HepG2 (cell line): ENCODE data around the gene CYB5R3. TPM values are rescaled to one million over a fixed set of nuclear protein-coding genes. Genes with fewer than 3 reads are reported as not detected.

Experiments
- ATAC-seq: fragments of 200-7000 bp; cut with Tn5 transposase; 3 replicates; pipeline ENCODE4 v1.9.1; 2020; ENCODE audit warnings: mild to moderate bottlenecking, moderate library complexity
- BruUV-seq: library from RNA; stranded (reverse); fragments of 400-500 nt; replicated peaks from 2 replicates; lab custom pipeline; 2021; lab: Mats Ljungman, UMichigan
- CTCF ChIA-PET: fragments of 300-600 bp; formaldehyde crosslinking; extraction: SDS; loops from one replicate; lab custom pipeline; 2021; ENCODE audit warnings: low total read pairs, inconsistent platforms, low intra/inter-chr PET ratio; lab: Yijun Ruan, JAX
- POLR2A ChIA-PET: fragments of 350-600 bp; sonication (Branson Sonifier 250); formaldehyde crosslinking; loops from one replicate; lab custom pipeline; 2020; ENCODE audit warnings: antibody characterized with exemption, inconsistent platforms; lab: Yijun Ruan, JAX
- DNase-seq: peaks from one replicate; pipeline ENCODE4 v3.0.0-alpha.2; 2015; ENCODE audit warnings: low spot score
- FAIRE-seq: peaks from 3 replicates; lab custom pipeline; 2011; peaks lifted over from hg19 to GRCh38; lab: Jason Lieb, UNC
- H2AFZ ChIP-seq: one replicate; pipeline ENCODE4 v1.6.1; 2011; ENCODE audit warnings: low read length, inconsistent platforms
- H3K27ac ChIP-seq: fragments of 300-600 bp; 3 replicates; pipeline ENCODE4 v1.8.0; 2011; ENCODE audit warnings: mixed run types, mild to moderate bottlenecking, mixed read lengths, low read length, inconsistent platforms; ENCODE audit not compliant: insufficient read depth; ENCODE audit errors: extremely low read length
- H3K27me3 ChIP-seq, 2 experiments: fragments of 200-600 bp in 1 of 2; 2 replicates in 1 of 2; 3 replicates in 1 of 2; pipeline versions ENCODE4 v1.6.0 to v1.8.0; 2011; ENCODE audit warnings: low read length in 2 of 2, mild to moderate bottlenecking in 2 of 2, moderate library complexity in 2 of 2, inconsistent platforms in 1 of 2; ENCODE audit not compliant: insufficient read depth in 2 of 2, control insufficient read depth in 1 of 2
- H3K36me3 ChIP-seq, 2 experiments: fragments of 200-600 bp in 1 of 2; replicated peaks in 1 of 2; 2 replicates in 1 of 2; 3 replicates in 1 of 2; pipeline versions ENCODE4 v1.5.1 to v1.8.0; 2011; ENCODE audit warnings: low read length in 2 of 2, inconsistent platforms in 1 of 2; ENCODE audit not compliant: insufficient read depth in 2 of 2, control insufficient read depth in 1 of 2
- H3K4me1 ChIP-seq: 2 replicates; pipeline ENCODE4 v1.5.1; 2012; ENCODE audit warnings: low read length, inconsistent platforms; ENCODE audit not compliant: insufficient read depth
- H3K4me2 ChIP-seq: 2 replicates; pipeline ENCODE4 v1.6.0; 2011; ENCODE audit warnings: low read depth, low read length, inconsistent platforms
- H3K4me3 ChIP-seq, 3 experiments: fragments of 200-600 bp in 1 of 3; sonication (generic), shearing (Covaris generic) in 1 of 3; replicated peaks in 1 of 3; 2 replicates each; pipeline ENCODE4 v1.5.1; 2011 to 2016; ENCODE audit warnings: low read length in 3 of 3, inconsistent platforms in 2 of 3, low read depth in 2 of 3, mild to moderate bottlenecking in 2 of 3, control low read depth in 1 of 3, mixed read lengths in 1 of 3; ENCODE audit not compliant: insufficient read depth in 1 of 3
- H3K79me2 ChIP-seq: one replicate; pipeline ENCODE4 v1.6.1; 2011; ENCODE audit warnings: low read length, inconsistent platforms; ENCODE audit not compliant: insufficient read depth
- H3K9ac ChIP-seq: 2 replicates; pipeline ENCODE4 v1.6.0; 2011; ENCODE audit warnings: mild to moderate bottlenecking, low read depth, low read length, inconsistent platforms; ENCODE audit not compliant: insufficient read depth
- H3K9me3 ChIP-seq: 2 replicates; pipeline ENCODE4 v1.5.1; 2012; ENCODE audit warnings: mild to moderate bottlenecking, low read length
- H4K20me1 ChIP-seq: 2 replicates; pipeline ENCODE4 v1.6.0; 2011; ENCODE audit warnings: inconsistent platforms, mild to moderate bottlenecking, low read length, moderate library complexity; ENCODE audit not compliant: insufficient read depth
- ARID3A ChIP-seq: IDR thresholded peaks from 2 replicates; pipeline ENCODE4 v1.6.1; 2012; ENCODE audit warnings: low read depth, low read length, improper control_type of control experiment
- HNF4A ChIP-seq: sonication (generic); formaldehyde crosslinking; IDR thresholded peaks from 2 replicates; pipeline ENCODE4 v1.4.0; 2020; ENCODE audit warnings: missing genetic modification reagents
- KLF6 ChIP-seq: IDR thresholded peaks from 2 replicates; pipeline ENCODE4 v1.8.0; 2016; ENCODE audit warnings: missing biosample characterization, missing genetic modification reagents
- NFE2L2 ChIP-seq: fragments of 150-350 bp; IDR thresholded peaks from 2 replicates; pipeline ENCODE4 v1.6.1; 2014; ENCODE audit warnings: low read length
- NFKBIZ ChIP-seq: IDR thresholded peaks from 2 replicates; pipeline ENCODE4 v1.6.1; 2018; ENCODE audit warnings: missing genetic modification reagents, missing compliant biosample characterization
- NKX3-1 ChIP-seq: sonication (generic); formaldehyde crosslinking; IDR thresholded peaks from 2 replicates; pipeline ENCODE4 v1.5.0; 2020; ENCODE audit warnings: missing genetic modification reagents
- NR2F6 ChIP-seq, 2 experiments: IDR thresholded peaks; 2 replicates each; pipeline ENCODE4 v1.6.1; 2016; ENCODE audit warnings: antibody characterized with exemption in 1 of 2, mild to moderate bottlenecking in 1 of 2
- PHF5A ChIP-seq: IDR thresholded peaks from one replicate; pipeline ENCODE4 v1.6.1; 2018; ENCODE audit warnings: low read depth, missing genetic modification reagents; ENCODE audit not compliant: unreplicated experiment
- PRPF4 ChIP-seq: fragments of 200-400 bp; formaldehyde crosslinking; IDR thresholded peaks from 2 replicates; pipeline ENCODE4 v1.6.1; 2016; ENCODE audit warnings: low read length, low read depth; ENCODE audit not compliant: poor library complexity, severe bottlenecking
- RFXANK ChIP-seq: IDR thresholded peaks from 2 replicates; pipeline ENCODE4 v1.6.1; 2016
- SRSF1 ChIP-seq: fragments of 200-400 bp; formaldehyde crosslinking; optimal IDR thresholded peaks from 2 replicates; pipeline ENCODE3; 2017; ENCODE audit warnings: mild to moderate bottlenecking, low read depth, low read length, moderate library complexity
- ZNF556 ChIP-seq: sonication (generic); formaldehyde crosslinking; IDR thresholded peaks from 2 replicates; pipeline ENCODE4 v1.4.0; 2020; ENCODE audit warnings: mild to moderate bottlenecking, missing genetic modification reagents, borderline replicate concordance
- WGBS: methylation state at CpG from one replicate; pipeline ENCODE4 v1.1.6; 2017; ENCODE audit warnings: low lambda C conversion rate; 5-methylcytosine and 5-hydroxymethylcytosine counted together
- in situ Hi-C: cut with HindIII; loops from 2 replicates; pipeline ENCODE4 v1.10.0; 2017; ENCODE audit warnings: low pct_unique_long_range_greater_than_20kb; ENCODE audit not compliant: extremely low pct_ligation_motif_present
- intact Hi-C: fragments of 100-400 bp; cut with micrococcal nuclease; formaldehyde crosslinking; loops from one replicate; pipeline ENCODE4 v1.10.0; 2022; ENCODE audit not compliant: unreplicated experiment
- polyA plus RNA-seq, 8 experiments: library from polyadenylated mRNA; depleted of rRNA in 3 of 8; stranded (reverse) in 7 of 8; unstranded in 1 of 8; fragments of >200 nt; fragmentation: Illumina TruSeq in 4 of 8; extraction: Trizol in 4 of 8; gene quantifications; 2 replicates each; pipeline versions ENCODE4 v1.2.1 to v1.2.3, GENCODE V29; 2011 to 2016; ENCODE audit warnings: low read depth in 4 of 8, missing spikeins in 1 of 8, mixed read lengths in 1 of 8; ENCODE audit not compliant: insufficient read depth in 1 of 8
- total RNA-seq, 5 experiments: library from RNA; depleted of rRNA; stranded (reverse); fragments of >200 nt; fragmentation: Illumina TruSeq; extraction: Trizol; gene quantifications; 2 replicates each; pipeline ENCODE4 v1.2.3, GENCODE V29; 2016; ENCODE audit warnings: low read depth in 1 of 5
- TF ChIP-seq, protein P1 (sequence below): sonication (generic); formaldehyde crosslinking; IDR thresholded peaks from 2 replicates; pipeline ENCODE4 v1.5.0; 2020; ENCODE audit warnings: mild to moderate bottlenecking, missing genetic modification reagents
- TF ChIP-seq, protein P2 (sequence below), 2 experiments: sonication (generic) in 1 of 2; formaldehyde crosslinking in 1 of 2; IDR thresholded peaks; 2 replicates each; pipeline versions ENCODE4 v1.6.1 to v1.9.0; 2014 to 2022; ENCODE audit warnings: antibody characterized with exemption in 1 of 2, borderline replicate concordance in 1 of 2, inconsistent platforms in 1 of 2, low read depth in 1 of 2, missing genetic modification reagents in 1 of 2

The CYB5R3 gene
- total and polyA plus RNA-seq, 2 of the 13 experiments (the other 11 are each of a cell fraction or from before 2014, with no cell fraction given) = 32.4 to 305 TPM

- no peak for FAIRE-seq
- Histone ChIP-seq H2AFZ (no peak overlapping the region), H3K9ac (no peak overlapping the region), H3K36me3 (no peaks in the 10 kb centered on the region), H3K4me2 (no peak overlapping the region), H4K20me1 (no peaks in the 10 kb centered on the region), H3K27ac (no peak overlapping the region), H3K4me3 (no peak overlapping the region), H3K4me1 (peaks cover 24% of the 10 kb centered on the region), H3K79me2 (no peaks in the 10 kb centered on the region), H3K27me3 (peaks cover 2 to 12% of the 10 kb centered on the region in 2 experiments; a peak in 3 of 5 replicates), H3K9me3 (no peaks in the 10 kb centered on the region)
- no peak for ATAC-seq
- ChIA-PET POLR2A (interaction anchor here (1.9 kb wide), 1 partner anchor 8 kb away, joined by 8 read pairs; no protein-coding TSS in a partner anchor), CTCF (no interaction called here)
- no peak for TF ChIP-seq HNF4A (CRISPR knock-in tag)
- TF ChIP-seq NFE2L2 = no peak
- TF ChIP-seq KLF6 (CRISPR knock-in tag) = no peak
- TF ChIP-seq, protein P1, sequence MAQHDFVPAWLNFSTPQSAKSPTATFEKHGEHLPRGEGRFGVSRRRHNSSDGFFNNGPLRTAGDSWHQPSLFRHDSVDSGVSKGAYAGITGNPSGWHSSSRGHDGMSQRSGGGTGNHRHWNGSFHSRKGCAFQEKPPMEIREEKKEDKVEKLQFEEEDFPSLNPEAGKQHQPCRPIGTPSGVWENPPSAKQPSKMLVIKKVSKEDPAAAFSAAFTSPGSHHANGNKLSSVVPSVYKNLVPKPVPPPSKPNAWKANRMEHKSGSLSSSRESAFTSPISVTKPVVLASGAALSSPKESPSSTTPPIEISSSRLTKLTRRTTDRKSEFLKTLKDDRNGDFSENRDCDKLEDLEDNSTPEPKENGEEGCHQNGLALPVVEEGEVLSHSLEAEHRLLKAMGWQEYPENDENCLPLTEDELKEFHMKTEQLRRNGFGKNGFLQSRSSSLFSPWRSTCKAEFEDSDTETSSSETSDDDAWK (CRISPR knock-in tag) = no peak
- TF ChIP-seq ARID3A = no peak
- TF ChIP-seq NR2F6 (IDR thresholded peaks at IDR 0.05) = no peak
- no peak for TF ChIP-seq NR2F6 (CRISPR knock-in tag; IDR thresholded peaks at IDR 0.05)
- TF ChIP-seq, protein P2, sequence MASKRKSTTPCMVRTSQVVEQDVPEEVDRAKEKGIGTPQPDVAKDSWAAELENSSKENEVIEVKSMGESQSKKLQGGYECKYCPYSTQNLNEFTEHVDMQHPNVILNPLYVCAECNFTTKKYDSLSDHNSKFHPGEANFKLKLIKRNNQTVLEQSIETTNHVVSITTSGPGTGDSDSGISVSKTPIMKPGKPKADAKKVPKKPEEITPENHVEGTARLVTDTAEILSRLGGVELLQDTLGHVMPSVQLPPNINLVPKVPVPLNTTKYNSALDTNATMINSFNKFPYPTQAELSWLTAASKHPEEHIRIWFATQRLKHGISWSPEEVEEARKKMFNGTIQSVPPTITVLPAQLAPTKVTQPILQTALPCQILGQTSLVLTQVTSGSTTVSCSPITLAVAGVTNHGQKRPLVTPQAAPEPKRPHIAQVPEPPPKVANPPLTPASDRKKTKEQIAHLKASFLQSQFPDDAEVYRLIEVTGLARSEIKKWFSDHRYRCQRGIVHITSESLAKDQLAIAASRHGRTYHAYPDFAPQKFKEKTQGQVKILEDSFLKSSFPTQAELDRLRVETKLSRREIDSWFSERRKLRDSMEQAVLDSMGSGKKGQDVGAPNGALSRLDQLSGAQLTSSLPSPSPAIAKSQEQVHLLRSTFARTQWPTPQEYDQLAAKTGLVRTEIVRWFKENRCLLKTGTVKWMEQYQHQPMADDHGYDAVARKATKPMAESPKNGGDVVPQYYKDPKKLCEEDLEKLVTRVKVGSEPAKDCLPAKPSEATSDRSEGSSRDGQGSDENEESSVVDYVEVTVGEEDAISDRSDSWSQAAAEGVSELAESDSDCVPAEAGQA (IDR thresholded peaks at IDR 0.05; ENCODE audit: low read depth) = no peak
- TF ChIP-seq, protein P2 (CRISPR knock-in tag; IDR thresholded peaks at IDR 0.05; ENCODE audit: borderline replicate concordance) = no peak
- TF ChIP-seq NKX3-1 = no peak
- no peak for TF ChIP-seq ZNF556
- no peak for TF ChIP-seq PRPF4
- no peak for TF ChIP-seq SRSF1
- TF ChIP-seq NFKBIZ (CRISPR knock-in tag) = no peak
- no peak for TF ChIP-seq RFXANK
- no peak for TF ChIP-seq PHF5A (CRISPR knock-in tag)
- in situ Hi-C loops (no loop called here), intact Hi-C loops (no loop called here)
- no TSS peak for BruUV-seq
- DNase-seq = no peak
- 66% methylated on average over 8 of the region's 10 CpGs for WGBS
These were observed 47.3 kb upstream of the CYB5R3 start for GRCh38 chr22:42696331-42696967.
